Measurements from ENCODE around the gene ZC3H12C. TPM values are rescaled to one million over a fixed set of nuclear protein-coding genes. Genes with fewer than 3 reads are reported as not detected.
"Not testable (repeated sequence)": the region's sequence is repeated elsewhere in the genome, so short reads cannot be mapped to it uniquely, and the experiment has no call there.

ZC3H12C gene
- total RNA-seq, 1 donor from 2014 or later = 32.0 TPM

DNA sequence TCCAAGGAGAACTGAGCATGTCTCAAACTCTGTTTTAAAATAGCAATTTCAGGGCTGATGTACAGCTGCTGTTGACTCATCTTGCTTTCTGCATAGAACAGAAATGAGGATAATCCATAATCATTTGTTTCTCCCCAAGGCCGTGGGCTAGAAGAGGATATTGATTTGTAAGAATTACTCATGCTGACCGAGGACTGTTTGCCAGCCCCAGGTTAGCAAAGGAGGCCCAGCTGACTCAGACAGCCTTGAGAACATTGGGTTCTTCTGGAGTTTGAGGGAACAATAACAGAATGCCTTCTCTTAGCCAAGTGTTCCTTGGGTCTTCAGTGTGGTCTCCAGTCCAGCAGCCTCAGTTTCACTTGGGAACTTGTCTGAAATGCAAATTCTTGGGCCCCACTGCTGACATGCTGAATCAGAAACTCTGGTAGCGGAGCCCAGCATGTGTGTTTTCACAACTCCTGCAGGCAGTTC is 92.0 kb downstream of the ZC3H12C start:
- peak; percentile 36 for DNase-seq

DNA sequence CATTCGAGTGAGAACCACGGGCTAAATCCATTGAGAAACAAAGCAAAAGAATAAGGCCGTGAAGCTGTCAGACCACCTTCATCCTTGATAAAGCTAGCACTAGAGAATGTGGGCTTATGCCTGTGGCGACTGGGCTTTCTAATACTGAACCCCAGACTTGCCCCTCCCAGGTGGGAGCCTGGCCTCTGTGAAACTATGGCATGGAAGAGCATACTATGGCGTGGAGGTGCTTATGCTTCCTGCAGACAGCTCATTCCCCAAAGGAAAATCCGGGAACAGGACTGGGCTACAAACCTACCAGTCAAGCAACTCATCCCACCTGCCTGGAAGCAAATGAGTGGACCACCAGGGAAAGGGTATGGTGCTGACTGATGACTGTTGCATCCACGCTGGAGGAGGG is 92.4 kb downstream of the ZC3H12C start:
- no peak for DNase-seq

DNA sequence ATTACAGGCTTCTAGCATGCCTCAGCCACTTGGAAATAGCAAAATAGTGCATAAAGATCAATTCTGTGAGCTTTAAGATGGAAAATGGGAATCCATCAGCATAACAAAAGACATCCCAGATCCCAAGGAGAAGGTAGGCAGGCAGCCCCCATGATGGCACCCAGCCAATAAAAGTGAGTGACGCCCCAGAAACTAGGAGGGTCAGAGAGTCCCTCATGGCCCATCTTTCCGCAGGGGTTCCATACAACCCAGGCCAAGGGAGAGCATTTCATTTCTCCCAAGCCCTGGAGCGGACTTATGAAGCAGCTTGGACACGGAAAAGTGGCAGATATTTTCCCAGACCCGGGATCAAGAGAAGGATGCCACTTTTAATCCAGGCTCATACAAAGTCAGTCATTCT is 93.3 kb downstream of the ZC3H12C start:
- DNase-seq = no peak

DNA sequence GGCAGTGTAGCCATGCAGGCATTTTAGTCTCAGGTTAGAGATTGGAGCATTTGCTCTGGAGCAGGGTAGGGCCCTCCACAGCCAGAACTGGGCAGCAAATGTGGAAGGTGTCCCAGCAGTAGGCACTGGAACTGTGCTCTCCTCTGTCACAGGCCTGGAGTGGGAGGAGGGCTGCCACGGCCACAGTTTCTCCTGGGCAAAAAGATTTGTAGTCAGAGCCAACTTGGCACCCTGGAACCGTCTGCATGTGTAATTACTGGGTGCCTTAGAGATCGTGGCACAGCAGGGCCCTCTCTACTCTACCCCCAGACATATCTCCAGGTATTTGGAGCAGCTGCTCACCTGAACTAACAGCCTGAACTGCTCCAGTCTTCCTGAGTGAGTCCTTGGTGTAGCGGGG is 93.7 kb downstream of the ZC3H12C start:
- DNase-seq = no peak

DNA sequence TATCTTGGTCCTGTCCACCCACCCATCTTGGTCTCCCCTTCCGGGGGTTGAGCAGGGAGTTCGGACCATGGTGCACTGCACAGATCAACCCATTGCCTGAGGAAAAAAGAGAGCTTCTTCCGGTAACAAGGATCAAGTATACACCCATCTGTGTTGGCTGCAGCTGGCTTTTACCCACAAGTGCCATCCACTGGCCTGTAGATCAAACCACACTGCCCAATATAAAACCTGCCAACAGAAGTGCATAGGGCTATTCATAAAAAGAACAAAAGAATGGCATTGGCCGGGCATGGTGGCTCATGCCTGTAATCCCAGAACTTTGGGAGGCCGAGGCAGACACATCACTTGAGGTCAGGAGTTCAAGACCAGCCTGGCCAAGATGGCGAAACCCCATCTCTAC is 94.5 kb downstream of the ZC3H12C start:
- no peak for DNase-seq

DNA sequence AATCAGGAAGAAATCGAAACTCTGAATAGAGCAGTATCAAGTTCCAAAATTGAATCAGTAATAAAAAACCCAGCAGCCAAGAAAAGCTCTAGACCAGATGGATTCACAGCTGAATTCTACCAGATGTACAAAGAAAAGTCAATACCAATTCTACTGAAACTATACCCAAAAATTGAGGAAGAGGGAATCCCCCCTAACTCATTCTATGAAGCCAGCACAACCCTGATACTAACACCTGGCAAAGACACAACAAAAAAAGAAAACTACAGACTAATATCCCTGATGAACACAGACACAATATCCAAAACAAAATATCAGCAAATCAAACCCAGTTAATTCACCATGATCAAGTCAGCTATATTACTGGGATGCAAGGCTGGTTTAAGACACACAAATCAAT is 97.7 kb downstream of the ZC3H12C start:
- no peak for DNase-seq

DNA sequence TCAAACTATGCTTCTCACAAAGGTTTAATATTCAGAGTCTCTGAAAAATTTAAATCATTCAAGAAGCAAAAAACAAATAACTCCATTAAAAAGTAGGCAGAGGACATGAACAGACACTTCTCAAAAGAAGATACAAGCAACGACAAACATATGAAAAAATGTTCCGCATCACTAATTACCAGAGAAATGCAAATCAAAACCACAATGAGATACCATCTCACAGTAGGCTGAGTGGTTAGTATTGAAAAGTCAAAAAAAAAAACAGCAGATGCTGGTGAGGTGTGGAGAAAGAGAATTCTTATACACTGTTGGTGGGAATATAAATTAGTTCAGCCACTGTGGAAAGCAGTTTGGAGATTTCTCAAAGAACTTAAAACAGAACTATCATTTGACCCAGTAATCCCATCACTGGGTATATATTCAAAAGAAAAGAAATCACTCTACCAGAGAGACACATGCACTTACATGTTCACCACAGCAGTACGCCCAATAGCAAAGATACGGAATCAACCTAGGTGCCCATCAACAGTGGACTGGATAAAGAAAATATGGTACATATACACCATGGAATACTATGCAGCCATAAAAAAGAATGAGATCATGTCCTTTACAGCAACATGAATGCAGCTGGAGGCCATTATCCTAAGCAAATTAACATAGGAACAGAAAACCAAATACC is 99.6 kb downstream of the ZC3H12C start:
- DNase-seq = not testable (repeated sequence)

DNA sequence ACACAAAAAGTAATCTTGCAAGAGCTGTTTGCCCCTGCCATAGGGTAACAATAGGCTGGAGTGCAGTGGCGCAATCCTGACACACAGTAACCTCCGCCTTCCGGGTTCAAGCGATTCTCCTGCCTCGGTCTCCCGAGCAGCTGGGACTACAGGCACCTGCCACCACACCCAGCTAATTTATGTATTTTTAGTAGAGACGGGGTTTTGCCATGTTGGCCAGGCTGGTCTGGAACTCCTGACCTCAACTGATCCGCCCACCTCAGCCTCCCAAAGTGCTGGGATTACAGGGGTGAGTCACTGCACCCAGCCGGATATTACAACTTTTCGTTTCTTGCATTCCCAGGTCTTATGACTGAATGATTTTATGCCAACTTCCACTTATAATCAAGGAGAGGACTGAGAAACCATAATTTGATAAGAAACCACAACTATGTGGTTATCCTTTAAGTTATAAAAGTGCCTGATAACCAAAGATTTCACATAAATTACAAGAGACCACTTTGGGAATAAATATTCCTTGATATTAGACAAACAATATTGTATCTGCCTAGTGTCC is 101.1 kb downstream of the ZC3H12C start:
- DNase-seq = not testable (repeated sequence)

DNA sequence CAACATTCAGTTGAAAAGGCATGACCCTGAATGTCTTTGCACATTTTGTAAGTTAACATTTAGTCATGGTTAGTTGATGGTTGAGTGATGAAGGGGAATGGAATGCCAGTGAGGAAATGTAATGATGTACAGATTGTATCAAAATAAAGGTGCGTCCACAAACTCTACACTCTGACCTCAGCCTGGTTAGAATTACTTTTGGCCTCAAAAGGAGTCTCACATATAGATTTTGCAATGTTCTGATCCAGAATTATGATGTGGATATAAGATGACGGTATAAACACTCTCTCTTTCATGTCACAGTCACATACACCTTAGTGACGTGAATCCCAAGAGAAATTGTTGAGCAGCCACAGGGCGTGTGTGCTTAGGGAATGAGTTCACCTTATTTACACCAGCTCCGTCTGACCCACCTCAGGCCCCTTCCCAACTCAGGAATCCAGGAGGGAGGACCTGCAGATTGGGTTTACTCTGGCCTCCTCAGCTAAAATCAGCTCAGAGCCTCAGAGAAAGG is 103.1 kb downstream of the ZC3H12C start:
- DNase-seq = no peak

DNA sequence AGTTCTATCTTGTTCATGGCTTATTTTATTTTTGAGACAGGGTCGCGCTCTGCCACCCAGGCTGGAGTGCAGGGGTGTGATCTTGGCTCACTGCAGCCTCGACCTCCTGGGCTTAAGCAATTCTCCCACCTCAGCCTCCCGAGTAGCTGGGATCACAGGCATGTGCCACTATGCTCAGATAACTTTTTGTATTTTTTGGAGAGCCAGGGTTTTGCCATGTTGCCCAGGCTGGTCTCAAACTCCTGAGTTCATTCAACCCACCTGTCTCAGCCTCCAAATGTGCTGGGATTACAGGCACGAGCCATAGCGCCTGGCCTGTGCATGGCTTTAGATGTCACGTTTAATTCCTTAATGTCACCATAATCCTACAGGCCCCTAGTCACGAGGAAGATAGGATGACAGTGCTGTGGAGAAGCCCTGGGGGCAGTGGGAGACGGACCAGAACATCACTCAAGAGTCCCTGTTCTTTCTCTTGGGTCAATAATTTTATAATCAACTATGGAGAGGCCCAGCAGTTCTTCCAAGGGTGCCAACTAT is 103.8 kb downstream of the ZC3H12C start:
- DNase-seq = no peak

DNA sequence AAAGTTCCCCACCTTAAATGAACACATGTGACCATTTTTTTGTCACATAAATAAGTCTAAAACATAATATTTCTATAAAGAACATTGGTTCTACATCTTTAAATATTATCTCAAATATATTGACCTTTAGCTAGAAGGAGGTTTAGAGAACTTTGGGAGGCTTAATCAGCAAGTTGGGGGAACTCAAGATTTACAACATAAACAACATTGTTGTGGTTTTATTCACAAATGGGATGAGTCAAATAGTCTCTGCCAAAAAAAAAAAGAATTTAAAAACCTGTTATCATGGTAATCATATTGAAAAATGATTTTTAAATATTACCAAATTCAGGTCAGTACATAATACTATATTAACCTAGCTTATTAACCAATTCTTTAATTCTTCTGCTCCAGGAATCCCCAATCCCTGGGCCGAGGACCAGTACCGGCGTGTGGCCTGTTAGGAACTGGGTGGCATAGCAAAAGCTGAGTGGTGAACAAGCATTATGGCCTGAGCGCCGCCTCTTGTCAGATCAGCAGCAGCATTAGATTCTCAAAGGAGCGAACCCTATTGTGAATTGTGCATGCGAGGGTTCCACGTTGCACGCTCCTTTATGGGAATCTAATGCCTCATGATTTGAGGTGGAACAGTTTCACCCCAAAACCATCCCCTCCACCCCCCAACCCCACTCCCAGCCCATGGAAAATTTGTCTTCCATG is 105.0 kb downstream of the ZC3H12C start:
- no peak for DNase-seq

DNA sequence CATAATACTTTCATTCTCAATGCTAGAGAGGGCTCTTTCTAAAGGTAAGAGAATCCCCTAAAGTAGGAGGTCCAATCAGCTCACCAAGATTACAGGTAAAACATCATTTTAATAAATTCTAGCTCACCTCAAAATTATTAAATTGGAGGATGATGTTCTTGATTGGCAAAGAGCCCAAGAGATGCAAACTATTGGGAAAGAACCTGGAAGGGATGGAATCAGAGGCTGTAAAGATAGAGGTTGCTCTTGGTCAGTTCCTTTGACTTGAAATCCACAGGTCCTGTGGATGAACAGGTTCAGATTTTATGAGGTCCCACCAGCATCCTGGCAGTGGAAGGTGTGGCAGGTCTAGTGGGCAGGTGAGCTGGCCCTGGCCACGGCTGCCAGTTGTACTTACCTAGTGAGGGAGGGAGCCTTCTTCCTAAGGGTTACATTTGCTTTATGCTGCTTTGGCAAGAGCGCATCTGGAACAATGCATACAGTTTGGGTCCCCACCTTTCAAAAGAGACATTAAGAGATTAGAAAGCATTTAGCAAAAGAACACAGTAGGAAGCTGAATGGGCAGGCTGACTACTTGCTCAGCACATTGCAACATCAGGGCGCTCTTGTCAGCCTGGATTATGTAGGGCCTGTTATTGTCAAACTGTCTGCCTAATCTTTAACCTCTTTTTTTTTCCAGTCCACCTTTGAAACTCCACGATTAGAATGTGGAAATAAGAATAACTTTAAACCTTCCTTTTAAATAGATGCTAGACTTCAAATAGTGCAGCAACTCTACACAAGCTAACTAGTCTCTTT is 106.2 kb downstream of the ZC3H12C start:
- DNase-seq = no peak

DNA sequence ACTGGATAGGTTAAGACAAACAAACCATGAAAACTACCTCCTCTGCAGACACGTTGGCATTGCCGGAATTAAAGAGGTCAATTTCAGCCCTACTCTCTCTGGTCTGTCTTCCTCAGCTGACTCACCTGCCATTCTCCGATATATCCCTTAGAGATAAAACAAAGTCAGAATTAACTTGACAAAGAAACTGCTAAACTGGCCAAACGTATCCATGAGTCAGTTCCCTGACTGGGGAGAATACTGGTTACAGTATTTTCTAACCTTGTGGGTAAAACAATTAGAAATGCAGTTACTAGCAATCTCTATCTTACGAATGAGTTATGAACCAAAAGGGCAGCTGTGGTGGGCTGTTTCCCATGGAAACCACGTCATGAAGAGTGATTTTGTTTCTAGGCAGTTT is 107.0 kb downstream of the ZC3H12C start:
- no peak for DNase-seq

DNA sequence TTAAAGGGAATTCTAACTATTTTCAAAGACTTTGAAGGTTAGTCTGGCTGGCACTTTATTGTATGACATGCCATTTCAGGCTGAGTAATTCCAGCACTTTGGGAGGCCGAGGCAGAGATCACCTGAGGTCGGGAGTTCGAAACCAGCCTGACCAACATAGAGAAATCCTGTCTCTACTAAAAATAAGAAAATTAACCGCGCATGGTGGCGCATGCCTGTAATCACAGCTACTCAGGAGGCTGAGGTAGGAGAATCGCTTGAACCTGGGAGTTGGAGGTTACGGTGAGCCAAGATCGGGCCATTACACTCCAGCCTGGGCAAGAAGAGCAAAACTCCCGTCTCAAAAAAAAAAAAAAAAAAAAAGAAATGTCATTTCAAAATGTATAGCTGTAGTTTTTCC is 107.6 kb downstream of the ZC3H12C start:
- DNase-seq = no peak

DNA sequence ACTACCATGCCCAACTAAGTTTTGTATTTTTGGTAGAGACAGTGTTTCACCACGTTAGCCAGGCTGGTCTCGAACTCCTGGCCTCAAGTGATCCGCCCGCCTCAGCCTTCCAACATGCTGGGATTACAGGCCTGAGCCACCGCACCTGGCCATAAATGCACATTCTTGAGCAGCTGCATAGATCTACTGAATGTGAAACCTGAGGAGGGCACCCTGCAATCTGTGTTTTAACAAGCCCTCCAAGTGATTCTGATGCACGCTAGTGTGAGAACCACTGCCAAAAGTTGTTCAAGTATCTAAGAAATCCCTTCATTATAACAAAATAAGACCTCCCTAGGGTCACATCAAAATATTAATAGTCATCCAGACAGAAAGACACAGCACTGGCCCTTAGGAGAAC is 113.9 kb downstream of the ZC3H12C start:
- DNase-seq = no peak

DNA sequence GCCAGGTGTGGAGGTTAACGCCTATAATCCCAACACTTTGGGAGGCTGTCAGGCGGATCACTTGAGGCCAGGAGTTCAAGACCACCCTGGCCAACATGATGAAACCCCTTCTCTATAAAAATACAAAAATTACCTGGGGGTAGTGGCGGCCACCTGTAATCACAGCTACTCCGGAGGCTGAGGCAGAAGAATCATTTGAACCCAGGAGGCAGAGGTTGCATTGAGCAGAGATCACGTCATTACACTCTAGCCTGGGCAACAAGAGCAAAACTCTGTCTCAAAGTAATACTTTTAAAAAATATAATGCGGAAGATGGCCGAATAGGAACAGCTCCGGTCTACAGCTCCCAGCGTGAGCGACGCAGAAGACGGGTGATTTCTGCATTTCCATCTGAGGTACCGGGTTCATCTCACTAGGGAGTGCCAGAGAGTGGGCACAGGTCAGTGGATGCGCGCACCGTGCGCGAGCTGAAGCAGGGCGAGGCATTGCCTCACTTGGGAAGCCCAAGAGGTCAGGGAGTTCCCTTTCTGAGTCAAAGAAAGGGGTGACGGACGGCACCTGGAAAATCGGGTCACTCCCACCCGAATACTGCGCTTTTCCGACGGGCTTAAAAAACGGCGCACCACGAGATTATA is 115.6 kb downstream of the ZC3H12C start:
- DNase-seq = not testable (repeated sequence)

DNA sequence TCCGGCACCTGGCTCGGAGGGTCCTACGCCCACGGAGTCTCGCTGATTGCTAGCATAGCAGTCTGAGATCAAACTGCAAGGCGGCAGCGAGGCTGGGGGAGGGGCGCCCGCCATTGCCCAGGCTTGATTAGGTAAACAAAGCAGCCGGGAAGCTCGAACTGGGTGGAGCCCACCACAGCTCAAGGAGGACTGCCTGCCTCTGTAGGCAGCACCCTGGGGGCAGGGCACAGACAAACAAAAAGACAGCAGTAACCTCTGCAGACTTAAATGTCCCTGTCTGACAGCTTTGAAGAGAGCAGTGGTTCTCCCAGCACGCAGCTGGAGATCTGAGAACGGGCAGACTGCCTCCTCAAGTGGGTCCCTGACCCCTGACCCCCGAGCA is 116.1 kb downstream of the ZC3H12C start:
- not testable (repeated sequence) for DNase-seq

DNA sequence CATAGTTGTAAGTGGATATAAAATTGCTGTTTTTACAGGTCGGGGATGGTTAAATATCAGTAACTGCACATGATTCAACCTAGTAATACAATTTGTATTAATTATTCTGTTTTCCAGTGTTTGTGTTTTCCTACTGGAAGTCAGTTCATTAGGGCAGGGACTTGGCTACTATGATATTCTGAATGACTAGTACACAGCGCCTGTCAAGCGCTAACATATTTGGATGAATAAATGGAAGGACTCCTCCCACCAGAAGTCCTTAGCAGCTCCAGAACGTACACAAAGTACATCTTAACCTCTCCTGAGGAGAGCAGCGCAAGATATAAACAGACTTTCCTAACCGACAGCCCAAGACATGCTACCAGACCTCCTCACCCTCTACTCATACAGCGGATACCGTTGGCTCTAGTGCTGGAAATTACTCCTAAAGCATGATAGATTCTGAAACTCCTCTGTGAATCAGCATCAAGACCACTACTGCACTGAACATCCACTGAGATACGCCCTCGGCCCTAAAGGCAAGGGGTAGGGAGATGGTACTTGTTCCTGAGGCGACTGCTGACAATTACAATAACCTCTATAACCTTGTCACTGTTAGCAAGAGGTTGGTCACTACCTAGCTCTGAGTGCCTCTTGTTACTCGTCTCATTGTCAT is 124.2 kb downstream of the ZC3H12C start:
- no peak for DNase-seq

DNA sequence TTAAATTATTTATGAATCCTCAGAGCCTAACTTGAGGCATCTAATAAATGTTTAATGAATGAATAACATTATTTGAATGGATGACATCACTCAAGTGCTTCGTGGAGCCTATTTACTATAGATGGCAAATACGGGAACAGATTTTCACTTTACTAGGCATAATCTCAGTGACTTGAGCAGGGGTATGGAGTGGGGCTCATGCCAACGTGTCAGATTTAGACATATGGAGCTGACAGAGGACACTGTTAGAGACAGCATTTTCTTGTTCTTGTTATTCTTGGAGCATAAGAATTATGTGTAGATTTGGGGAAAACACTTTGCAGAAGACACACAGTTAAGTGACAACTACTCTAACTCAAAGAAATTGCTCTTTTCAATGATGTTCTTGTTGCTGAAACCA is 124.7 kb downstream of the ZC3H12C start:
- no peak for DNase-seq

DNA sequence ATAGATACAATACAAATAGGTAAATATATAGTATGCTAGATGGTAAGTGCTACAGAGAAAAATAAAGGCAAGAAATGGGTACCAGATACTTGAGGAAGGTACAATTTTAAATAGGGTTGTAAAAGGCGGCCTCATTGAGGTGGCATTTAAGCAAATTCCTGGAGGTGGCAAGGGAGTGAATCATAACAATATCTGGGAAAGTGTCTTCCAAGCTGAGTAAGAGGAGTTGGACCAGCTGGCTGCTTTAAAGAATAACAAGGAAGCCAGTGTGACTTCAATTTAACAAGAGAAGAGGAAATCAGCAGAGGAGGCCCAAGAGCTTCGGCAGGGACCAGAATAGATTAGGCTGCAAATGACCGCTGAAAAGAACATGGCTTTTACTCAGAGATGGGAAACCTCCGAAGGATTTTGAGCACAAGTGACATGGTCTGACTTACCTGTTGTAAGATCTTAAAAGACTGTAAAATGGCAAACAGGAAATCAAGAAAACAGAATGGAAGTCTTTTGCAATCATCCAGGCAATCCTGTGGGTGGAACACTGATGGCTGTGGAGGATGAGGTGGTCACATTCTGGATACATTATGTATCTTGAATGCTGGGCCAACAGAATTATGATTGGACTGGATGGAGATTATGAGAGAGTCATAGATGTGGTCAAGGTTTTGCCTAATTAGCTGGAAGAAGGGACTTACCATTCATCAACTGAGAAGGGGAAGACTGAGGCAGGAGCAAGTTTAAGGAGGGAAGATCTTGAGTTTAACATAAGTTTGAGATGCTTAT is 126.0 kb downstream of the ZC3H12C start:
- DNase-seq = no peak
